GM19240 (cell line): ENCODE measurements around the gene EXPH5.
"Not testable (repeated sequence)": the region's sequence is repeated elsewhere in the genome, so short reads cannot be mapped to it uniquely, and the experiment has no call there.

Experiments used
- DNase-seq: peaks from one replicate; pipeline ENCODE4 v3.0.0; 2011; ENCODE audit warnings: low spot score; ENCODE audit not compliant: insufficient read length

EXPH5 gene

DNA sequence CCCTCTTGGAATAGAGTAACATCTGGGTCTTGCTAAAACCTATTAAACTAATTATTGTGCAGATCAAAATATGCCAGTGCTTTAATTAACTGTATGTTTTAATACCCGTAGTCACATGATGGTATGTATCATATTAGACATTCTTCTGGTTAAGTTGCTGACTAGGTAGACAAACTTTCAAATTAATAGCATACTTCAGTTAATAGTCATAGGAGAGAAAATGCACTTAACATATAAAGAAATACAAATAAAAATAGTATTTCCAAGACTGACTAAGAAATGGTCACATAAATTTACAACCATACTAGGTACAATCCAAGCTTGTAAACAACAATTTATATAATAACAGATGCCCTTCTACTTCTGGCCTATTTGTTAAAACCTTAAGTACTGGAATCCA, 7.6 kb upstream of the EXPH5 start:
- no peak for DNase-seq

DNA sequence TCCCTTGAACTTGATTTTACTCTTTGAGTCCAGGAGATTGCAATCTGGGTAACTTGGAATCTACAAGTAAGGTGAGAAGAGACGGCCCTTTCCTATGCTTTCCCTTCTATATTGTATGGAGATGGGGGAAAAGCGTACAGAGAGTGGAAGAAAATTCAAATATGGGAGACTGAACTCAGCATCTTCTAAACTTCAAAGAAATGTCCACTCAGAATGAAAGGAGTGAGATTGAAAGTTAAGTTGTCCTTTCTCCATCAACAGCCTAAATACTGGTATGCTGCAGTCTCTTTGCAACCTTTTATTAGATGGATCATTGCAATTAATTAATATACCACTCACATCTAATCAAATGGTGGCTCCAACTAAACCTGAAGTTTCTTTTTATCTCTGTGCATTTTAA, 6.4 kb upstream of the EXPH5 start:
- no peak for DNase-seq

DNA sequence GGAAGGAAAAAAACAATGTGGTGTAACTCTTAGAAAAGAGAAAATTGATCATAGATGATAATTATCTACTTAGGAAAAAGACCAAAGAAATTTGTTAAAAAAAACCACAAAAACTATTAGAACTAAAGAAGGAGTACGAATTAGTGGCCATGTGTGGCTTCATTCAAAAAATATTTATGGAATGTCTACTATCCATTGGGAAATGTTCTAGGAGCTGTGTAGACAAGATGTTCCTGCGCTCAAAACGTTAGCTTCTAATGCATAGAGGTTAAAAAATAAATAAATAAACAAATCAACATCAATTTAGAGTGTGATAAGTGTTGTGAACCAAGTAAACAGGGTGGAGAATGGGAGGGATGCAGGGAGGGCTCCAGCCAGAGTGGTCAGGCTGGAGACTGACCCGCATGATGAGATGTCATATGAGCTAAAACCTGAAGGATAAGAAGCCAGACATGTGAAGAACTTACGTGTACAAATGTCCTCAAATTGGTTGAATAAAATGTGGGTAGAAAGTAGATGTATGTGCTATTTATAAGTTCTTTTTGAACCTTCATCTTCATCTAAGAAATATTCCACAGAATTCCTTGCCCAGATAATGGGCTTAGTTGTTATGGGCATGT, 4.3 kb upstream of the EXPH5 start:
- DNase-seq: no peak

DNA sequence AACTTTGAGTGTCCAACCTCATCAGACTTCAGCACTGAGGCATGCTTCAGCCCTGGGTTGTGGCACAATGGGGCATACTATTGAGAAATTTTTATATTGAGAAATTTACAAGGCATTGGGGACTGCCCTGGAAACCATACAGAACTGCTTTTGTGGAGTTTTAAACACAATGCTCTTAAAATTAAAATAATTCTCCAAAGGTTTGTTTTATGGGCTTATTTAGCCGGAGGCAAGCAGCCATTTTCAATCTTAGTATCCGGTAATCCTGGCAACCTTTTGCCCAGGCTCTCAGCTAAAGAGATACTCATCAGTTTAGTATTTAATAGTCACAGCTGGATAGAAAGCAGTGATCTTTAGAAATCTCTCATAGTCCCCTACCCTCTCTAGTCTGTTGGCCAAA, 3.1 kb upstream of the EXPH5 start:
- no peak for DNase-seq

DNA sequence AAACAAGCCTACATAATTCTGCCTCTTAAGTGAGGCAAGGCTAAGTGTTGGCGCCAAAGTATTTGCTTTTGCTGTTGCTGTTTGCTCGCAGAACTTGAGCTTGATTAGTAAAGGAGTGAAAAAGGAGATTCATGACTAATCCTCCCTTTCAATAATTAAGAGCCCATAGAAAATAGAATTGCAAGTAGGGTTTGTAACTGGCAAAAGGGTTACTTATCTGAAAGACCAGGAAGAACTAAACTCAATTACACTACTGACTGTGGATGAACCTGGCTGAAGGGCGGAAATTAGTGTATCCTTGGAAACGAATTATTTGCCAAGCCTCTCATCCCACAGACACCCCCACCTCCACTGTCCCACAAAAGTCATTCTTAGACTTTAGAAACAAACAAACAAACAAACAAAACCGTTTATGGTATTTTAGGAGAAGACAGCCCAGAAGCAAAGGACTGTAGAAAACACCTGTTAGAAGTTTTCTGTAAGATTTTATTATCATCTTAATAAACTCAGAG, 411 bp upstream of the EXPH5 start:
- DNase-seq: no peak

DNA sequence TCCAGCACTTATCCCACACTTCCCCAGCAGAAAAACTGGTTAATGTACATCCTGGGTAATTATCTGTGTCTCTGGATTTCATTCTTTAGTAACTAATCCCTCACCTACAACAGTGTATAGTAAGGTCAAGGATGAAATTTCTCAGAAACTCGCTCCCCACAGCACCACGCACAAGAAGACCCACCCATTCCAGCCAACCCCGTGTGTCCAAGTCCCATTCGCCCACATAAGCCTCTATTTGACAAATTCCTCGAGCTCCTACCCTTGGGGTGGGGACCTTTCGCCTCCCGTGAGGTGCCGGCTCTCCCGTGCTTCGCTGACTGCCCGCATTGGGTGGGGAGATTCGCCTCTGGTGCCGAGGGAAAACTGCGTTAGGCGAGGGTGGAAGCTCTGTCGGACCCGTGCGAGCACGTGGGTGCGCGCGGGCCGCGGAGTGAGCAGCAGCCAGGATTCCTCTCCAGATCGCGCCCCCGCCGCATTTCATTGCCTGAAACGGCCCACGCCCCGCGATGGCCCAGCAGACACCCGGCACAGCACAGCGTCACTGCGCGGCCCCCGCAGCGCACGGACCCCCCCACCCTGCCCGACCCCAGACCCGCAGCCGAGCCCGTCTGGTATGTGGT, 866 bp downstream of the EXPH5 start:
- no peak for DNase-seq

DNA sequence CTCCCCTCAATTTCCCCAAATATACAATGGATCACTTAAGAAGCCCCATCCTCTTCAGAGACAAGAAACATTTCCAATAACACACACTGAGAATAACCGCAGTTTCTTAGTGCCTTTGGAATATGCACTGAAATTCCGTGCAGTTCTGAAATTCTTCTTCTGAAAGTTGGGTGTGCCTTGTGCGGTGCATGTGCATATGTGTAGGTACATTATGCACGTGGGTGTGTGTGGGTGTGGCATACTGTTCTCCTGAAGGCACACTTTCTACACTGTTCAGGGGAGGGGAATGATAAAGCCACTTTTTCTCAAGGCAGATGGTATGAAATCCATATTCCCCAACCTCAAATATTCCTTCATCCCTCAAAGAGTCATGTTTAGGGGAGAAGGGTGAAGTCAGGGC, 1.7 kb downstream of the EXPH5 start:
- DNase-seq: no peak

DNA sequence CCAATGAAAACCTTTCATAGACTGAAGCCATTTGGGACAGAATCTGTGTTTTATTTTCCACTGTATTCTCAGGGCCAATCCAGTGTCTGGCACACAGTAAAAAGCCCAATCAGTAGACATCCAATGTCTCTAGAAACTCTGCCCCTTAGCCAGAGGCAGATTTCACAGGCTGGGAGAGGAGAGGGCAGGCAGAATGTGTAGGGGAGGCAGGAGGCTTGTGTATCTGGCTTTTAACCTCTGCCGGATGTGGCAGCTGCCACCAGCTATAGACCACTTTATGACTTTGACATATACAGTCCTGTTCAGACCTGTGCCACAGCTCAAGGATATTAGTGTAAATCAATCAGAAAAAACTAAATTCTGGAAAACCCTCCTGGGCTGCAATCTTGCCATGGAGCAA, 4.4 kb downstream of the EXPH5 start:
- no peak for DNase-seq

DNA sequence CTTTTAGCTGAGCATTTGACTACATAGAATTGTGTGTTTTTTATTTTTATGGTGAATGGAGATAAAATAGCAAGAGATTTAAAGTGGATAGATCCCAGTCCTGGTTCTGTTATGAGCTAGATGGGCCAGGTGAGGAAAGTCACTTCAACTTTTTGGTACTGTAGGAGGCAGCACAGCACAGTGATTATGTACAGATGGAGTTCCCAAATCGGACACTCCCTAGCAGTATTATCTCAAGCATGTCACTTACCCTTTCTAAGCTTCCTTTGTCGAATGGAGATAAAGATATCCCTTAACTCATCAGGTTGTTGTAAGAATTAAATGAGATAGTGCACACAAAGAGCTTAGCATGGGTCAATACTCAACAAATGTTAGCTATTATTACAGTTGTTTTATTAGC, 5.3 kb downstream of the EXPH5 start:
- no peak for DNase-seq

DNA sequence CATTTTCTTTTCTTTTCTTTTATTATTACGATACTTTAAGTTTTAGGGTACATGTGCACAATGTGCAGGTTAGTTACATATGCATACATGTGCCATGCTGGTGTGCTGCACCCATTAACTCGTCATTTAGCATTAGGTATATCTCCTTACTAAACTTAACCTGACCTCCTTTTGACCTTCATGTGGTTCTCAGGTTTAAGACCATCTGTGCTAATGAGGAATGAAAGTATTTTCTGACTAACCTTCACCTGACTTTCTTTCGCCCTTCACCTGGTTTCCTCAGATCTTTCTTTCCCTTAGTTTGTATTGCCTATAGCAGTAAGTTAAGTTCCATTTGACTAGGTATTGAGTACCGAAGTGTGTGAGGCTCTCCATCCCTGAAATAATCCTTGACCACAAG, 6.5 kb downstream of the EXPH5 start:
- DNase-seq: no peak

DNA sequence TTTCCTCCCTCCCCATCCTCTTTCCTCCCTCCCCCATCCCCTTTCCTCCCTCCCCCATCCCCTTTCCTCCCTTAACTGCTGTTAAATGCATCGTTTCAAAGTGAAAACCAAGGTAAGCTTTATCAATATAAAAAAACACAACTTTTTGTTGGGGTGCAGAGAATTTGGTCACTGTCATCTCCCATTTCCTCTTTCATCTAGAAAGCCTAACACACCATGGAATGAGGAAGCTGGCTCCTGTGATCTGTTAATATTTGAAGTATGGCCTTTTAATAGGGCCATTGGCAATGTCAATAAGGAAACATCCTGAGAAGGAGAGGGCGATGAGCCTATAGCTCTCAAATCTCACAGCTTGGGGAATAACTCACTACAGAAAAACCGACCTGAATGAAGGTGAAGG, 7.0 kb downstream of the EXPH5 start:
- DNase-seq: no peak

DNA sequence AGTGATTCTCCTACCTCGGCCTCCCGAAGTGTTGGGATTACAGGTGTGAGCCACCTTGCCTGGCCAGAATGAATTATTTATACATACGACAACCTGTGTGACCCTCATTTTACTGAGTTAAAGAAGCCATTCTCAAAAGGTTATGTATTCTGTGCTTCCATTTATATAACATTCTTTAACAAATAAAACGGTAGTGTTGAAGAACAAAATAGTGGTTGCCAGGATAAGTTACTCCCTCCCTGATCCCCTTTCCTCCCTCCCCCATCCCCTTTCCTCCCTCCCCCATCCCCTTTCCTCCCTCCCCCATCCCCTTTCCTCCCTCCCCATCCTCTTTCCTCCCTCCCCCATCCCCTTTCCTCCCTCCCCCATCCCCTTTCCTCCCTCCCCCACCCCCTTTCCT, 7.4 kb downstream of the EXPH5 start:
- DNase-seq: not testable (repeated sequence)

DNA sequence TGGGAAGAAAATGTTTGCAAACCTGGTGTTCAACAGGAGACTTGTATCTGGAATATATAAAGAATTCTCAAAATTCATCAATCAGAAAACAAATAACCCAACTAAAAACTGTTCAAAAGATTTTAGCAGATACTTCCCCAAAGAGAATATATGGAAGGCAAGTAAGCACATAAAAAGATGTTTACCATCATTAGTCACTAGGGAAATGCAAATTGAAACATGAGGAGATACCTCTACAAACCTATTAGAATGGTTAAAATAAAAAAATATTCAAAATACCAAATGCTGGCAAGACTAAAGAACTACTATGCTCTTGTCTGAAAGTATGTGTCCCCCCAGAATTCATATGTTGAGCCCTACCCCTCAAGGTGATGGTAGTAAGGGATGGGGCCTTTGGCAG, 8.6 kb downstream of the EXPH5 start:
- DNase-seq: no peak

DNA sequence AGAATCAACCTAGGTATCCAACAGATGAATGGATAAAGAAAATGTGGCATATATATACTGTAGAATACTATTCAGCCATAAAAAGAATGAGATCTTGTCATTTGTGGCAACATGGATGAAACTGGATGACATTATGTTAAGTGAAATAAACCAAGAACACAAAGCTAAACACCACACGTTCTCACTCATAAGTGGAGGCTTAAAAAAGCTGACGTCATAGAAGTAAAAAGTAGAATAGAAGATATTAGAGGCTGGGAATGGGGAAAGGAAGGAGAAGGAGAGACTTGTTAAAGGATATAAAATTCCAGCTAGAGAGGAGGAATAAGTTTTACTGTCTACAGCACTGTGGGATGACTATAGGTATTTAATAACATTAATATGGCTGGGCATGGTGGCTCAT, 12.9 kb downstream of the EXPH5 start:
- DNase-seq: no peak

DNA sequence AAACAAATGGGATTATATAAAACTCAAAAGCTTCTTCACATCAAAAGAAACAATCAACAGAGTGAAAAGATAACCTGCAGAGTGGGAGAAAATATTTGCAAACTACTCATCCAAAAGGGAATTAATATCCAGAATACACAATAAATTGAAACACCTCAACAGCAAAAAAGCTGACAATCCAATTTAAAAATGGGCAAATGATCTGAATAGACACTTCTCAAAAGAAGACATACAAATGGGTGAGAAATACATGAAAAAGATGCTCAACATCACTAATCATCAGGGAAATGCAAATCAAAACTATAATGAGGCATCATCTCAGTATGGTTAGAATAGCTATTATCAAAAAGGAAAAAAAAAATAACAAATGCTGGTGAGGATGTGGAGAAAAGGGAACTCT, 13.5 kb downstream of the EXPH5 start:
- no peak for DNase-seq

DNA sequence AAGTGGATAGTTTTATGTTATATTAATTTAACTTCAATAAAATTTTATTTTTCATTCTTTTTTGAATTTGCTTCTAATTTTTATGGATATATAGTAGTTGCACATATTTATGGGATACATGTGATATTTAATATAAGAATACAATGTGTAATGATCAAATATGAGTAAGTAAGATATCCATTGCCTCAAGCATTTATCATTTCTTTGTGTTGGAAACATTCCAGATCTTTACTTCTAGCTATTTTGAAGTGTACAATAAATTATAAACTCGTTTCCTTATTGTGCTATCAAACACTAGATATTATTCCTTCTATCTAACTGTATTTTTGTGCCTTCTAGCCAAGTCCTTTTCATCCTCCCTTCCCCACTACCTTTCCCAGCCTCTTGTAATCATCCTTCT, 17.0 kb downstream of the EXPH5 start:
- no peak for DNase-seq

DNA sequence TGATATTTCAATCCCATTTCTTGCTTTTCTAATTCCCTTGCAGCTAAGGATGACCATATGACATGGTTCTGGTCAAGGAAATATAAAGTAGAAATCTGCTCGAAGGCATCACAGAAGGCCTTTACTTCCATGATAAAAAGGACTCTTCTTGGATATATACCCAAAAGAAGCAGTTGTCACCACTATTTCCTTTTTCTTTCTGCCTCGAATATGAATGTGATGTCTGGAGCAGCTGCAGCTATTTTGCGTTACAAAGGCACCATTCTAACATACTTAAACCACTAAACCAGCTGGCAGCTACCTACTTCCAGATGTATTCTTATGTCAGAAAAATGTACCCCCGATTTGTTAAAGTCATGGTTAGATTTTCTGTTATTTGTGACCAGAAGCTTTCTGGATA, 18.9 kb downstream of the EXPH5 start:
- DNase-seq: no peak

DNA sequence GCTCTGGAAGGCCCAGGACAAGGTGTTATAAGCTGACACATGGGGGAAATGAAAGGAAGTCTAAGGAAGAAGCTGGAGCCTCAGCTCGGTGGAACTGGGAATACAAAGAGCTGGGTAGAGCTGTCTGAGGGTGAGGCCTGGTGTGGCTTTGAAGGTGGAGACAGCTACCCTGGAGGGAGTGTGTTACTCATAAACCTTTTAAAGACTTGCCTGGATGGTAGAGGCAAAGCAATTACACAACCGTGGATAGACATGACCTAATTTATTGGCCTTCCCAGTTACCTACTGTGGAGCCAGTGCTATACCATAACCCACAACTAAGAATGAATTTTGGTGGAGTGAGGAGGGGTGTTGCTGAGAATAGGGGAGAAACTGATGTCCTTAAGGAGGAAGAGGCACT, 22.6 kb downstream of the EXPH5 start:
- DNase-seq: no peak

DNA sequence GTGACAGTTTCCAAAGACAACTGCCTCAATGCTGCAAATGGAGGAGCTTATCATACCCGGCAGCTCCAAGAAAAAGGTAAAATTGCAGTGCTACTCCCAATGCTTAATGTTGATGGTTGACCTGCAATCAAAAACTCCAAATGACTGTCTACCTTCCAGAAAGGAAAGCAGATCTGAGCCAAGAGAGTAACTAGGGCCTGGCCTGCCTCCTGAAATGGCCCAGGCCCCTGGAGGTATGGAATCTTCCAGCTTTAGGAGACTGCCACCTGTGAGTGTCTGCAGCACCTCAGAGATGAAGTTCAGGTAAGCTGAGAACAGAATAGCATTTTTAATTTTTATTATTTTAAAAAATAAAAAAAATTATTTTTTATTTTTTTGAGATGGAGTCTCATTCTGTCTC, 23.7 kb downstream of the EXPH5 start:
- DNase-seq: no peak

DNA sequence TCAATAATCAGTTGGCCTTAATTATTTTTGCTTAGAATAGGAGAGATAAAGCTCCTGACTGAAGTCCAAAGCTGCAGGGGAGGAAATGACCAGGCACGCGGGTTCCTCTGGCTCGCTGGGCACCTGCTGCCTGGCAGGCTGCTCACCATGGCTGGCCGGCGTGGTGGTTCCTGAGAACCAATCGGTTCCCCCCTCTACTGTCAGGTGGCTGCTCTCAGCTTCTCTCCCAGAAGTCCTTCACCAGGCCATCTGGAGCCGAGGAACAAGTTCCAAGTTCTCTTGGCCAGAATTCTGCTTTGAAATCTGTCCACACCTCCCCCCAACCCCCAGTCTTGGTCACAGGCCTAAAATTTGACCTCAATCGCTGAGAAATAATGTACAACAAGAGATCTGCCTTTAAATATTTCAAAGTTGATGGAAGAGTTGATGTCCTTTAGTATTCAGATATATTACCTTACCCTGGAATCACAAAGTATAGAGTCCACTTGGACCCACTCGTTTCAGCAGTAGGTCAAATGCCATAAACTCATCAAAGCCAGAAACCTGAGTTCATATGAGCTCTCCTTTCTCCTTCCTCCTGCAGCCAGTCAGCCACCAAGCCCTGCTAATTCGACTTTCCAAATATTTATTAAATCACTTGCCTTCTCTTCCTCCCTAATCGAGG, 25.2 kb downstream of the EXPH5 start:
- no peak for DNase-seq

DNA sequence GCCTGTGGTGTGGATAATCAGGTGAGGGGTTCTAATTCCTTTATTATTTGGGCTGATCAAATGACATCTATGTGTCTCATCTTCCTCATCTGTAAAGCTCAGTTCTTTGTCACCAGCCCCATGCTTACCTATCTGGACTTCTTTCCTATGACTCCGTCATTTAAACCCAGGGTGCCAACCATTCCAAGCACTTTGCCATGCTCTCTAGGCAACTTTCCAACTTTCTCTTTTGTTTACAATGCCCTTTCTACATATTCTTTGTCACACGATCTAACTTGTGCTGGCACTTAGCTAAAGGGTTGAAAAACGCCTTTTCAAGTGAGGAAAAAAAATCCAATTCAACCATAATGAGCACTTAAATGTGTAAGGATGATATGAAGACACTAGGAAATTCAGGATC, 27.9 kb downstream of the EXPH5 start:
- DNase-seq: no peak

DNA sequence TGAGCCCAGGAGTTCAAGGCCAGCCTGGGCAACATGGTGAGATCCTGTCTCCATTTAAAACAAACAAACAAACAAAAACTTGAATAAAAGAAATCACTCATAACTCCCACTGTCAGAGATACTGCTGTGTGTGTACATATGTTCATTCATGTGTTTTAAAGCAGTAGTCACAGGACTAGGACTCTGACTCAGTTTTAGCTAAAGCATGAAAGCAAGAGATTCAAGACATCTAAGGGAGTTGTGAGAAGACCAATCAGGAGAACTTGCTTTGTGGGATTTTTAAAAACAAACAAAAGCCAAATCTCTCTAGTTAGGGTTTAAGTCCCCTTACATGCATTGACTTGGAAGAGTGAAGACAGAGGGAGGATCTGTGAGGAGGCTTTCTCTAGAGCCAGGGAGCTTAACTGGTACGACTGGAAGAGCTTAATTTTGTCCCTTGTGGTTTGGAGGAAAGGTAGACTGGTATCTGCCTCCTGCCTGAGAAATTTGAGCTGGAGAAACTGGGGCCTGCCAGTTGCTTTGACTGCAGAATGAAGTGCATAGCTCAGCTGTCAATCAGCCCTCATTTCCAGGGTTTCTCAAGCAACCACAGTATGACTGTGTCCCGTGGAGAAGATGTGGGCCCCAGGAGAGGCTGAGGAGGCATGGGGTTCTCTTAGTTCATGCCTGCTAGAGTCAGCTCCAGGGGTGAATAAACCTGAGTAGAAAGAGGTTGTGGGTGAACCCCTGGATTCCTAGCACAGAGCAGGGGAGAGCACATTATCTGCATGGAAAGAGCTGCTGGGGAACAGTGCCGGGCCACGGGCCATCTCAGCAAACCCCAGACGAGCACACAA, 30.6 kb downstream of the EXPH5 start:
- no peak for DNase-seq
